Neural cell (in vitro differentiated cells): ENCODE measurements around the gene DRAM1.

Experiments
- EP300 ChIP-seq: fragments of 450-650 bp; conservative IDR thresholded peaks from 2 replicates; pipeline ENCODE4 v1.6.1; 2014; ENCODE audit warnings: antibody characterized with exemption, mild to moderate bottlenecking, moderate library complexity; ENCODE audit not compliant: poor library complexity, severe bottlenecking
- POLR2AphosphoS5 ChIP-seq: IDR thresholded peaks from 2 replicates; pipeline ENCODE4 v1.6.1; 2012
- RAD21 ChIP-seq: fragments of 450-650 bp; conservative IDR thresholded peaks from 2 replicates; pipeline ENCODE4 v1.6.1; 2014; ENCODE audit warnings: antibody characterized with exemption, mild to moderate bottlenecking, moderate library complexity
- SMC3 ChIP-seq: fragments of 450-650 bp; conservative IDR thresholded peaks from 2 replicates; pipeline ENCODE4 v1.6.1; 2014; ENCODE audit warnings: antibody characterized with exemption, mild to moderate bottlenecking, moderate library complexity; ENCODE audit not compliant: poor library complexity
- TF ChIP-seq, protein P1 (sequence below): fragments of 450-650 bp; IDR thresholded peaks from 2 replicates; pipeline ENCODE4 v1.5.1; 2014; ENCODE audit warnings: antibody characterized with exemption, mild to moderate bottlenecking, moderate library complexity; ENCODE audit not compliant: poor library complexity, severe bottlenecking
- TF ChIP-seq, protein P2 (sequence below): IDR thresholded peaks from 2 replicates; pipeline ENCODE4 v1.6.1; 2012; ENCODE audit warnings: borderline replicate concordance

DNA sequence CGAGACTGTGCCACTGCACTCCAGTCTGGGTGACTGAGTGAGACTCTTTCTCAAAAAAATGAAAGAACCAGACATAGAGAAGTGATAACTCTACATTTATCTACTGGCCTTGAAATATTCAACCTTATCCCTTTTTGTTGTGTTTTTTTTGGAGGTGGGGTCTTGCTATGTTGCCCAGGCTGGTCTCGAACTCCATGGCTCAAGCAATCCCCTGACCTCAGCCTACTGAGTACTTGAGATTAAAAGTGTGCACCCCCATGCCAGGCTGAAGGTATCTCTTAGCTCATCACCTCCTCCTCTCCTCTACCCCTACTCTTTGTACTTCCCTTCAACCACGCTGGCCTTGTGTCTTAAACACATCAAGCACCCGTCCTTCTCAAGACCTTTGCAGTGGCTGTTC lies 3.8 kb downstream of the DRAM1 start:
- TF ChIP-seq, protein P1, sequence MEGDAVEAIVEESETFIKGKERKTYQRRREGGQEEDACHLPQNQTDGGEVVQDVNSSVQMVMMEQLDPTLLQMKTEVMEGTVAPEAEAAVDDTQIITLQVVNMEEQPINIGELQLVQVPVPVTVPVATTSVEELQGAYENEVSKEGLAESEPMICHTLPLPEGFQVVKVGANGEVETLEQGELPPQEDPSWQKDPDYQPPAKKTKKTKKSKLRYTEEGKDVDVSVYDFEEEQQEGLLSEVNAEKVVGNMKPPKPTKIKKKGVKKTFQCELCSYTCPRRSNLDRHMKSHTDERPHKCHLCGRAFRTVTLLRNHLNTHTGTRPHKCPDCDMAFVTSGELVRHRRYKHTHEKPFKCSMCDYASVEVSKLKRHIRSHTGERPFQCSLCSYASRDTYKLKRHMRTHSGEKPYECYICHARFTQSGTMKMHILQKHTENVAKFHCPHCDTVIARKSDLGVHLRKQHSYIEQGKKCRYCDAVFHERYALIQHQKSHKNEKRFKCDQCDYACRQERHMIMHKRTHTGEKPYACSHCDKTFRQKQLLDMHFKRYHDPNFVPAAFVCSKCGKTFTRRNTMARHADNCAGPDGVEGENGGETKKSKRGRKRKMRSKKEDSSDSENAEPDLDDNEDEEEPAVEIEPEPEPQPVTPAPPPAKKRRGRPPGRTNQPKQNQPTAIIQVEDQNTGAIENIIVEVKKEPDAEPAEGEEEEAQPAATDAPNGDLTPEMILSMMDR = no peak
- TF ChIP-seq, protein P2, sequence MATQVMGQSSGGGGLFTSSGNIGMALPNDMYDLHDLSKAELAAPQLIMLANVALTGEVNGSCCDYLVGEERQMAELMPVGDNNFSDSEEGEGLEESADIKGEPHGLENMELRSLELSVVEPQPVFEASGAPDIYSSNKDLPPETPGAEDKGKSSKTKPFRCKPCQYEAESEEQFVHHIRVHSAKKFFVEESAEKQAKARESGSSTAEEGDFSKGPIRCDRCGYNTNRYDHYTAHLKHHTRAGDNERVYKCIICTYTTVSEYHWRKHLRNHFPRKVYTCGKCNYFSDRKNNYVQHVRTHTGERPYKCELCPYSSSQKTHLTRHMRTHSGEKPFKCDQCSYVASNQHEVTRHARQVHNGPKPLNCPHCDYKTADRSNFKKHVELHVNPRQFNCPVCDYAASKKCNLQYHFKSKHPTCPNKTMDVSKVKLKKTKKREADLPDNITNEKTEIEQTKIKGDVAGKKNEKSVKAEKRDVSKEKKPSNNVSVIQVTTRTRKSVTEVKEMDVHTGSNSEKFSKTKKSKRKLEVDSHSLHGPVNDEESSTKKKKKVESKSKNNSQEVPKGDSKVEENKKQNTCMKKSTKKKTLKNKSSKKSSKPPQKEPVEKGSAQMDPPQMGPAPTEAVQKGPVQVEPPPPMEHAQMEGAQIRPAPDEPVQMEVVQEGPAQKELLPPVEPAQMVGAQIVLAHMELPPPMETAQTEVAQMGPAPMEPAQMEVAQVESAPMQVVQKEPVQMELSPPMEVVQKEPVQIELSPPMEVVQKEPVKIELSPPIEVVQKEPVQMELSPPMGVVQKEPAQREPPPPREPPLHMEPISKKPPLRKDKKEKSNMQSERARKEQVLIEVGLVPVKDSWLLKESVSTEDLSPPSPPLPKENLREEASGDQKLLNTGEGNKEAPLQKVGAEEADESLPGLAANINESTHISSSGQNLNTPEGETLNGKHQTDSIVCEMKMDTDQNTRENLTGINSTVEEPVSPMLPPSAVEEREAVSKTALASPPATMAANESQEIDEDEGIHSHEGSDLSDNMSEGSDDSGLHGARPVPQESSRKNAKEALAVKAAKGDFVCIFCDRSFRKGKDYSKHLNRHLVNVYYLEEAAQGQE = no peak
- TF ChIP-seq POLR2AphosphoS5 (no peak), EP300 (no peak), SMC3 (no peak), RAD21 (no peak)
